ENCODE data around the gene CORO7.

CORO7 gene

DNA sequence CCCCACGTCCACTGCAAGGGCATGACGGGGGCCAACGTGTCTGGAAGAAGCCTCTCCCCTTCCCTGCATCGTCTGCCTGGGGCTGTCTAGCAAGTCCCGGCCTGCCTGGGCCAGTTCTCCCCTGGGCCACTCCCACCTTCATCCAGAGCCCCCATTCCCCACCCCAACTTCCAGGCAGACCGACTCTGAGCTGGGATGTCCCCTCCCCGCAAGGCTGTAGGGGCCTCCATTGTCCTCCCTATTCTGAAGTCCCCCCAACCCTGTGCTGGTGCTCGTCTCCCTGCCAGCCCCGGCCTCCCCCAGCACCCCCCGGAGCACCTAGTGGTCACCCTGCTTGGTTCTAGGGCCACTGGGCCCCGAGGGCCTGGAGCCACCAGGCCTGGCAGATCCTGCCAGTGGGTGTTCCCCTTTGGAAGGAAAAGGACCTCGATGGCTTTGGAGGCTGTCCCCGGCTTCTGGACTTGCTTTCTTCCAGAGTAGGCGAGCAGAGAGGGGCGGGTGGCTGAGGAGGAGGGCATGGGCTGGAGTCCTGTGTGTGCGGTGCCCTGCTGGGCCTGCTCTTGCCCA lies 95.7 kb downstream of the CORO7 start:
- no peak for DNase-seq

GRCh38 chr16:4319454-4320421 lies 96.7 kb downstream of the CORO7 start:
- no peak for DNase-seq

- DNase-seq: no peak
Observed at GRCh38 chr16:4318967-4319366, 97.4 kb downstream of the CORO7 start.

DNA sequence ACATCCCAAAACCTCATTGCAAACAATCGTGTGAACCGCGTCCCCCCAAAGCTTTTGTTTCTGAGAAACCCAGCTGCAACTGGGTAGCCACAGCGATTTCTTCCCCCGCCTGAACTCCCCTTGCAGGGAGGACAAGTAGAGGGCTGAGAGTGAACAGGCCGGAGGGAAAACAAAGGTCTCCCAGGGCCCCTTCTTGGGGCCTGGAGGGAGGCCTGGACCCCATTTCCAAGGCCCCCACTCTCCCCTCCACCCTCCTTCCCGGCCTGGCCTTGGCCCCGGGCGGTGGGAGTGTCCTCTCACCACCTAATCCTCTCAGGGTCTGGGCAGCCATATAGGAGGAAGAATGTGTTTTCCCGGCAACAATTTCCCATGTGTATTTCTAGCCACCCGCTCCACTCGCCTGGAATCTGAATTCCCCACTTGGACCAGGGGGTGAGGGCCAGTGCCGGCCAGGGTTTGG lies 97.9 kb downstream of the CORO7 start:
- DNase-seq: no peak

GRCh38 chr16:4317532-4318450 lies 98.6 kb downstream of the CORO7 start:
- no peak for DNase-seq

DNA sequence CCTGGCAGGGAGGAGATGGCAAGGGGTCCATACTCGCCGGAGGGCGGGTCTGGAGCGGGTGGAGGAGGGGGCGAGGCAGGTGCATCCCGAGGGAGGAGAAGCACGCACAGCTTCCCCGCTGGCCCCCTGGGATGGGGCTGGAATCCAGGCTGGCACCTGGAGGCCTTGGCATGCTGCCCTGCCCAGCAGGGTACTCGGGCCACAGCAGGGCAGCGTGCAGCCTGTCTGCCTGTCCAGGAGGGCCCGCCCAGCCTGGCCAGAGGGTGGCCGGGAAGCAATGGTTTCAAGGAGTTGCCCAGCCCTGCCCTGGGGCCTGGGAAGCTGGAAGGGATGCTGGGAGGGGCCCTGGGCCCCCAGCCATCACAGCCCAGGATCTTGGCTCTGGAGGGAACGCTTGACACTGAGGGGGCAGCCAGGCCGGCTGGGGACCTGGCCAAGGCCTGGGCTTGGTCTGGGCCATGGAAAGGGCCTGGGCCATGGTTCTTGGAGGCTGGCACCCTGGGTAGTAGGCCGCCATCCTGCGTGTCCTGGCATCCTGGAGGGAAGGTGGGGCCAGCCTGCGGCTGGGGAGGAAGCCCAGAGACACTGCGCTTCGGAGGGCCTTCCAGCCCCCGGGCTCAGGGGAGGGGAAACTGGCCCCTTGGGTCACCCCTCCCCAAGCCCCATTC lies 99.4 kb downstream of the CORO7 start:
- DNase-seq: no peak

- DNase-seq: no peak
Observed at GRCh38 chr16:4316108-4316863, 100.1 kb downstream of the CORO7 start.

GRCh38 chr16:4315186-4316107 lies 100.9 kb downstream of the CORO7 start, which contains the start of gene GLIS2:
Gene GLIS2, plus strand, starts transcription at chr16:4316067. Its CDS starts 16,214 bp downstream, at chr16:4332281.
- peak; percentile 87 for DNase-seq

- DNase-seq: peak; percentile 60
Observed at GRCh38 chr16:4314532-4315185, 101.7 kb downstream of the CORO7 start.

DNA sequence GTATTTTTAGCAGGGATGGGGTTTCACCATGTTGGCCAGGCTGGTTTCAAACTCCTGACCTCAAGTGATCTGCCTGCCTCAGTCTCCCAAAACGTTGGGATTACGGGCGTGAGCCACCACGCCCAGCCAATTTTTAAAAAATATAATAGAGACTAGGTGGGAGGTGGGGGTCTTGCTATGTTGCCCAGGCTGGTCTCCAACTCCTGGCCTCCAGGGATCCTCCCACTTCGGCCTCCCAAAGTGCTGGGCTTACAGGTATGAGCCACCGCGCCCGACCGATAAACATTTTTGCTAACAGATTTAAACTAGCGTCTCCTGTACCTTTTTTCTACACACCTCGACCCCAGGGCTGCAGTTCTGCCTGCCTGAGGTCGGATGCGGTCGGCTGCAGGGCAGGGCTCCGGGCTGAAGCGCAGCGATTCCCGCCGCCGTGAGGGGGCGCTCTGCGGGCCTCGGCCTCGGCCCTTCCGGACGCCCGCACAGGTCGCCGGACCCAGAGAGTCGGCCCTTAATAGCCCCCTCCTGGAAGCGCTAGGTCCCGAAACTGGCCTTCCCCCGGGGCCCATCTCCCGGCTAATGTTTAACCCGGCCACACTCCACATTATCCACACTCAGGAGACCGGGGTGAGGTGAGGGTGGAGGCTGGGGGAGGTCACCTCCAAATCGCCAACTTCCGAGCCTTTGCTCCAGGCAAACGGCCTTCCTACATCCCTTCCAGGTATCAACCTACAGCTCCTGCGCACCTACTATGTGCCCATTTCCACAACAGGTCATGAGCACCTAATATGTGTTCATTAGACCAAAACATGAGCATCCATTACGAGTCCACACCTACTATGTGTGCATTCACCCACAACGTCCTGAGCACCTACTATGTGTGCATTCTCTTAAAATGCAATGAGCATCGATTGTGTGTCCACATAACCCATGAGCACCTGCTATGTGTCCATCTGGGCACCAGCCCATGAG lies 102.5 kb downstream of the CORO7 start:
- DNase-seq: no peak

- DNase-seq: peak; percentile 45
Observed at GRCh38 chr16:4309833-4310266, 106.5 kb downstream of the CORO7 start.

DNA sequence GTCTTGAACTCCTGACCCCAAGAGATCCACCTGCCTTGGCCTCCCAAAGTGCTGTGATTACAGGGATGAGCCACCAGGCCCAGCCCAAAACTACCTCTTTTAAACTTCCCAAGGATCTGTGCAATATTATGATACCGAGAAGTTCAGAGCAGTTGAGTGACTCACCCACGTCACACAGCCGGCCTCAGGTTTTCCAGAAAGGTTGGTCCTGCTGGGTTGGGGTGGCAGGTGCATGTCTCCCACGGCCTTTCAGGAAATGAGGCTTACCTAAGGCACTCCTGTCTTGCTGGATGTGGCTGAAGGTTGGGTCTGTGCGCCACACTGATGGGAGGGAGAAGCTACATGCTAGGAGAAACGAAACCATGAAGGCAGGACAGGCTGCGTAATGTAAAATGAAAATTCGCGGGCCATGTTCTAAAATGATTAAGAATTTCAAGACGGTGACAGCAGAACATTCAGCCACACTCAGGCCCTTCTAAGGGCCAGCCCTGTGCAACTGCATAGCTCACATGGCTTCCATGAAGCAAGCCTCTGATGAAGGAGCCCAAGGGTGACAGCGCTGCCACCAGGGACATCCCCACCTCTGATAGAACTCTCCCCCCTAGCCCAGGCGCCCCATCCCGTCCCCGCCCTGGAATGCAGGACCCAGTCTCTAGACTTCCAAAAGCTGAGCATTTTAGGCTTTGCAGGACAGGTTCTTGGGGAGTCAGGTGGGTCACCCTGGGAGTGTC lies 107.1 kb downstream of the CORO7 start:
- DNase-seq: no peak

DNA sequence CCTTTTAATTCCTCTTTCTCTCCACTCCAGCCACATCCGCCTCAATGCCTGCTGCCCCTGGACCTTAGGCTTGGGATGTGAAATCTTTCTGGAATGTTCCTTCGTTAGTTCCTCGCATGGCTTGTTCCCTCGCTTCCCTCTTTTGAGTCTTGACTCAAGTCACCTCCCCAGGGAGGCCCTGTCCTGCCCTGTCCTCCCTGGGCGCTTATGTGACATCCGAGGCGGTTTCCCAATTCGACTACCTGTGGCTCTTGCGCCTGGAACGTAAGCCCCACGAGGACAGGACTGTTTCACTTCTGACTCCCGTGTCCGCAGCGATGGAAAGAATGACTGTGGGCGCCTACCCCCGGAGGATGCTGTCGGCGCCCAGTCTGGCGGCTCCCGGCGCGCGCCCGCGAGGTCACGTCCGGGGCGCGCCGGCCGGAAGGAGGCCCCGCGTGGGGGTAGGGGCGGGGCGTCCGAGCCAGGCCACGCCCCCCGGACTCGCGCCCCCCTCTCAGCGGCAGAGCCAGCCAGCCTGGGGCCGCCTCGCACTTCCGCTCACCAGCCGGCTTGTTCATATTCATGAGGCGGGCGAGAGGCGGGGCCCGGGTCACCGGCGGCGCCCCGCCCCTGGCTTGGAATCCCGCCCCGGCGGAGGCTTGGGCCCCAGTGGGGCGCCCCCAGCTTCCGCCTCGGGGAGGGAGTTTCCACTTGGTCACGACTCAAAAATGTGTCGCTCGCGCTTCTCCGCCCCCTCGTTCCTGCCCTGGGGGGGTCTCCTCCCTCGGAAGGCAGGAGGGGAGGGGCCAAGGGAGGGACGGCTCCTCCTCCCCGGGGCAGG lies 109.0 kb downstream of the CORO7 start:
- peak; percentile 97 for DNase-seq

GRCh38 chr16:4306470-4307214 lies 109.8 kb downstream of the CORO7 start:
- no peak for DNase-seq
